ENCODE results near the gene ASB18.
A peak's percentile ranks its signal among the peaks of the same experiment; 100 is the strongest.

ASB18 gene

DNA sequence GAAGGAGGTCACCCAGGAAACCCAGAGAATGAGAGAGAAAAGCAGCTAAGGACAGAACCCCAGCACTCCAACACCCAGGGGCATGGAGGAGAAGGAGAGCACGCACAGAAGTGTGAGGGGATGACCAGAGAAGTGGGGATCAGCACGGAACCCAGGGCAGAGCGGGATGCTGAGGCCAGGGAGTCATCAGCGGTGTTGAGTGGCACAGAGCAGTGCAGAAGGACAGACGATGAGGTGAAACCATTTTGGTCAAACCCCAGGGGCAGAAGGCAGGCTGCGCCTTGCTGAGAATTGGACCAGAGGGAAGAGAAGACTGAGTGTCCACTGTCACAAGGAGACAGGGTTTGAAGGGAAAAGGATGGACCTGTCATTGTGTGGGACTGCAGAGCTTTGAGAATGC, 23.4 kb upstream of the ASB18 start:
- no peaks in the 10 kb centered on the region for H3K36me3 ChIP-seq (ENCODE audit: control insufficient read depth in 2 of 2, insufficient read depth in 1 of 2, low read length in 2 of 2)

DNA sequence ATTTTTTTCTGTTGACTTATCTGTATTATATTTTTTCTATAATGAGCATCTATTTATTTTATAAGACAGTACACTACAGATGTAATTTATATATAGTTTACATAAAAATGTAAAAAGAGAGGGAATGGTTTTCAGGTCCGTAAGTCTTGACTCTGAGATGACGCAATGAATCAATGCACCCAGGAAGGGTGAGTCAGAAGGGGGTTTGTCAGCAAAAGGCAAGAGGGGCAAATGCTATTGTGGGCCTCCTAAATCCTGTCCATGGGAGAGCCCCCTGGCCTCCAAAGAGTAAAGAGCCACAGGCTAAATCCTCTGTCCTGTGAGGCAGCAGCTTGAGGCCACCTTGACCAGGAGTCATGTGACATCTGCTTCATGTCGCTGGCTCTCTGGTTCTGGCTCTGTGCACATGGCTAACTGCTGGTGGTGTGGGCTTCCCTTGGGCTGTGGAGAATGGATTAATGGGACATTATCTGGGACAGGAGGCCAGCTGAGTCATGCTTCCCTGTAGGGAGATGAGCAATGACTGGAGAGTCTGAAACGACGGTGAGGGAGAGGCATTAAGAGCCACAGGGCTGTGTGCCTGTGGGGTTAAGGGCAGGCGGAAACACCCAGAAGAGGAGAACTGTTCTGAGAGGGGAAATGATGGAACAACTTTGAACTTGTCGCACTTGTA, 22.8 kb upstream of the ASB18 start:
- CTCF ChIA-PET, result no interaction called here
- POLR2A ChIA-PET, result no interaction called here
- no peak for TF ChIP-seq ZNF239 (tag by site-specific recombination; IDR thresholded peaks at IDR 0.05)
- TF ChIP-seq ZIC2 (tag by site-specific recombination; IDR thresholded peaks at IDR 0.05), result 0 out of 2 replicates have a peak, but pooled peaks have one; percentile 19
- no peak for TF ChIP-seq EGR2 (tag by site-specific recombination; IDR thresholded peaks at IDR 0.05; ENCODE audit: low read depth)
- H3K36me3 ChIP-seq (ENCODE audit: control insufficient read depth in 2 of 2, insufficient read depth in 1 of 2, low read length in 2 of 2), result no peaks in the 10 kb centered on the region
- H3K27ac ChIP-seq (ENCODE audit: extremely low read depth, low read depth, low read length), result no peak overlapping the region
- no peak overlapping the region for H3K4me3 ChIP-seq (ENCODE audit: low read depth, low read length)
- no peaks in the 10 kb centered on the region for H3K9me3 ChIP-seq (ENCODE audit: control insufficient read depth, insufficient read depth, low read depth, low read length)
- H3K4me1 ChIP-seq (ENCODE audit: control insufficient read depth, insufficient read depth, low read length), result no peaks in the 10 kb centered on the region

More for the DNA sequence above, 23.4 kb upstream of the ASB18 start:
- Histone ChIP-seq H3K4me3 (ENCODE audit: low read depth, low read length) (no peak overlapping the region), H3K9me3 (ENCODE audit: control insufficient read depth, insufficient read depth, low read depth, low read length) (no peaks in the 10 kb centered on the region), H3K4me1 (ENCODE audit: control insufficient read depth, insufficient read depth, low read length) (no peaks in the 10 kb centered on the region), H3K27ac (ENCODE audit: extremely low read depth, low read depth, low read length) (no peak overlapping the region)
- ChIA-PET POLR2A (no interaction called here), CTCF (no interaction called here)
- TF ChIP-seq TCF7L2 (IDR thresholded peaks at IDR 0.05; ENCODE audit: borderline replicate concordance, low read depth, low read length), result no peak
- TF ChIP-seq, protein P1, sequence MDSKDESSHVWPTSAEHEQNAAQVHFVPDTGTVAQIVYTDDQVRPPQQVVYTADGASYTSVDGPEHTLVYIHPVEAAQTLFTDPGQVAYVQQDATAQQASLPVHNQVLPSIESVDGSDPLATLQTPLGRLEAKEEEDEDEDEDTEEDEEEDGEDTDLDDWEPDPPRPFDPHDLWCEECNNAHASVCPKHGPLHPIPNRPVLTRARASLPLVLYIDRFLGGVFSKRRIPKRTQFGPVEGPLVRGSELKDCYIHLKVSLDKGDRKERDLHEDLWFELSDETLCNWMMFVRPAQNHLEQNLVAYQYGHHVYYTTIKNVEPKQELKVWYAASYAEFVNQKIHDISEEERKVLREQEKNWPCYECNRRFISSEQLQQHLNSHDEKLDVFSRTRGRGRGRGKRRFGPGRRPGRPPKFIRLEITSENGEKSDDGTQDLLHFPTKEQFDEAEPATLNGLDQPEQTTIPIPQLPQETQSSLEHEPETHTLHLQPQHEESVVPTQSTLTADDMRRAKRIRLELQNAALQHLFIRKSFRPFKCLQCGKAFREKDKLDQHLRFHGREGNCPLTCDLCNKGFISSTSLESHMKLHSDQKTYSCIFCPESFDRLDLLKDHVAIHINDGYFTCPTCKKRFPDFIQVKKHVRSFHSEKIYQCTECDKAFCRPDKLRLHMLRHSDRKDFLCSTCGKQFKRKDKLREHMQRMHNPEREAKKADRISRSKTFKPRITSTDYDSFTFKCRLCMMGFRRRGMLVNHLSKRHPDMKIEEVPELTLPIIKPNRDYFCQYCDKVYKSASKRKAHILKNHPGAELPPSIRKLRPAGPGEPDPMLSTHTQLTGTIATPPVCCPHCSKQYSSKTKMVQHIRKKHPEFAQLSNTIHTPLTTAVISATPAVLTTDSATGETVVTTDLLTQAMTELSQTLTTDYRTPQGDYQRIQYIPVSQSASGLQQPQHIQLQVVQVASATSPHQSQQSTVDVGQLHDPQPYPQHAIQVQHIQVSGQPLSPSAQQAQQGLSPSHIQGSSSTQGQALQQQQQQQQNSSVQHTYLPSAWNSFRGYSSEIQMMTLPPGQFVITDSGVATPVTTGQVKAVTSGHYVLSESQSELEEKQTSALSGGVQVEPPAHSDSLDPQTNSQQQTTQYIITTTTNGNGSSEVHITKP (tag by site-specific recombination; IDR thresholded peaks at IDR 0.05), result no peak
- TF ChIP-seq ZBTB8A (tag by site-specific recombination; IDR thresholded peaks at IDR 0.05), result no peak
- TF ChIP-seq ZNF394 (tag by site-specific recombination; IDR thresholded peaks at IDR 0.05; ENCODE audit: borderline replicate concordance), result no peak
- no peak for TF ChIP-seq ZNF701 (tag by site-specific recombination; IDR thresholded peaks at IDR 0.05)
- no peak for TF ChIP-seq KLF9 (tag by site-specific recombination; IDR thresholded peaks at IDR 0.05; ENCODE audit: low read depth)

DNA sequence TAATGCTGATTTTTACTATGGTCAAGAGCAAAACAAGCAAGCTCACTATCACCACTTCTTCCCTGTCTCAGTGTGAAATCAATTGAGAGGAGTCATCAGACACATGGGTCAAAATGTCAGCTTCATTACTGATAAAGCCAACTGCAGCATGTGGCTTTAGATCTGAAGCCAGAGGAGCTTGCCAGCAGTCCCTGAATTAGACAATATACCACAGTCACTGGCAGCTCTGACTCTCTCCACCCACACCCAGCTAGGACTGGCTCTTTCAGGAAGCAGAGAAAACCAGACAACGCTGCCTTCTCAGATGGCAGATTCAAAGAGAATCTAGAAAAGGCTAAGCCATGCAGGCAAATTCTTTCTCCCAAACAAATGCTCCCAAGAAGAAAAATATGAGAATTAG, 20.0 kb upstream of the ASB18 start:
- CTCF ChIA-PET, result interaction anchor here (2.4 kb wide), 1 partner anchor 505 kb away, joined by 6 read pairs; no protein-coding TSS in a partner anchor
- no peak for TF ChIP-seq OVOL3 (tag by site-specific recombination; IDR thresholded peaks at IDR 0.05)
- TF ChIP-seq ZNF155 (tag by site-specific recombination; IDR thresholded peaks at IDR 0.05), result no peak
- no peak overlapping the region for H3K27ac ChIP-seq (ENCODE audit: extremely low read depth, low read depth, low read length)
- H3K4me3 ChIP-seq (ENCODE audit: low read depth, low read length), result no peak overlapping the region
- no peaks in the 10 kb centered on the region for H3K9me3 ChIP-seq (ENCODE audit: control insufficient read depth, insufficient read depth, low read depth, low read length)
- no peaks in the 10 kb centered on the region for H3K36me3 ChIP-seq (ENCODE audit: control insufficient read depth in 2 of 2, insufficient read depth in 1 of 2, low read length in 2 of 2)
- no peaks in the 10 kb centered on the region for H3K4me1 ChIP-seq (ENCODE audit: control insufficient read depth, insufficient read depth, low read length)
- POLR2A ChIA-PET, result no interaction called here

DNA sequence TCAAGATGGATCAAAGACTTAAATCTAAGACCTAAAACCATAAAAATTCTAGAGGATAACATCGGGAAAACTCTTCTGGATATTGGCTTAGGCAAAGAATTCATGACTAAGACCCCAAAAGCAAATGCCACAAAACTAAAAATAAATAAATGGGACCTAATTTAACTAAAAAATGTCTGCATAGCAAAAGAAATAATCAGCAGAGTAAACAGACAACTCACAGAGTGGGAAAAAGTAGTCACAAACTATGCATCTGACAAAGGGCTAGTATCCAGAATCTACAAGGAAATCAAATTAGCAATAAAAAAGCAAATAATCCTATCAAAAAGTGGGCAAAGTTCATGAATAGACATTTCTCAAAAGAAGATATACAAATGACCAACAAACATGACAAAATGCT, 18.2 kb upstream of the ASB18 start:
- CTCF ChIA-PET, result no interaction called here
- Histone ChIP-seq H3K9me3 (ENCODE audit: control insufficient read depth, insufficient read depth, low read depth, low read length) (no peaks in the 10 kb centered on the region), H3K4me1 (ENCODE audit: control insufficient read depth, insufficient read depth, low read length) (no peaks in the 10 kb centered on the region), H3K4me3 (ENCODE audit: low read depth, low read length) (no peak overlapping the region), H3K36me3 (ENCODE audit: control insufficient read depth in 2 of 2, insufficient read depth in 1 of 2, low read length in 2 of 2) (no peaks in the 10 kb centered on the region), H3K27ac (ENCODE audit: extremely low read depth, low read depth, low read length) (no peak overlapping the region)
- TF ChIP-seq ZNF585B (tag by site-specific recombination; IDR thresholded peaks at IDR 0.05), result no peak
- POLR2A ChIA-PET, result no interaction called here
